IPS-15b (cell line): Measurements from ENCODE around the gene PTH.

Source experiments
- H3K27me3 ChIP-seq: one replicate; pipeline ENCODE4 v1.6.1; 2013; ENCODE audit warnings: low read length; ENCODE audit not compliant: control insufficient read depth, insufficient read depth
- H3K36me3 ChIP-seq: one replicate; pipeline ENCODE4 v1.6.1; 2013; ENCODE audit warnings: low read length; ENCODE audit not compliant: control insufficient read depth, insufficient read depth
- H3K4me1 ChIP-seq: one replicate; pipeline ENCODE4 v1.6.1; 2013; ENCODE audit warnings: mild to moderate bottlenecking, low read length; ENCODE audit not compliant: control insufficient read depth, insufficient read depth
- H3K4me3 ChIP-seq: one replicate; pipeline ENCODE4 v1.5.1; 2013; ENCODE audit warnings: low read depth, low read length
- H3K9ac ChIP-seq: one replicate; pipeline ENCODE4 v1.6.1; 2013; ENCODE audit warnings: low read depth, mild to moderate bottlenecking, low read length
- H3K9me3 ChIP-seq: one replicate; pipeline ENCODE4 v1.6.1; 2013; ENCODE audit warnings: mild to moderate bottlenecking, low read length; ENCODE audit not compliant: control insufficient read depth, insufficient read depth

The PTH gene

GRCh38 chr11:13475091-13475490 lies 20.7 kb downstream of the PTH start:
- no peak overlapping the region for H3K4me3 ChIP-seq
- H3K9ac ChIP-seq = no peak overlapping the region

GRCh38 chr11:13473013-13473722 lies 22.6 kb downstream of the PTH start:
- Histone ChIP-seq H3K4me1 (peaks cover 8% of the 10 kb centered on the region), H3K4me3 (no peak overlapping the region), H3K36me3 (no peaks in the 10 kb centered on the region), H3K27me3 (no peaks in the 10 kb centered on the region), H3K9ac (no peak overlapping the region), H3K9me3 (no peaks in the 10 kb centered on the region)

More at GRCh38 chr11:13475091-13475490, 20.7 kb downstream of the PTH start:
- Histone ChIP-seq H3K36me3 (no peaks in the 10 kb centered on the region), H3K4me1 (peaks cover 8% of the 10 kb centered on the region), H3K27me3 (no peaks in the 10 kb centered on the region), H3K9me3 (no peaks in the 10 kb centered on the region)

GRCh38 chr11:13468750-13469149 lies 27.0 kb downstream of the PTH start:
- Histone ChIP-seq H3K4me1 (peaks cover 10% of the 10 kb centered on the region), H3K4me3 (no peak overlapping the region), H3K27me3 (no peaks in the 10 kb centered on the region), H3K9ac (no peak overlapping the region), H3K9me3 (no peaks in the 10 kb centered on the region), H3K36me3 (no peaks in the 10 kb centered on the region)

- no peak overlapping the region for H3K4me3 ChIP-seq
- H3K36me3 ChIP-seq = no peaks in the 10 kb centered on the region
- no peak overlapping the region for H3K9ac ChIP-seq
- no peaks in the 10 kb centered on the region for H3K27me3 ChIP-seq
- H3K4me1 ChIP-seq = peaks cover 2% of the 10 kb centered on the region
- H3K9me3 ChIP-seq = no peaks in the 10 kb centered on the region
Measured at GRCh38 chr11:13465909-13466371, 29.9 kb downstream of the PTH start.

GRCh38 chr11:13463779-13464290 lies 32.0 kb downstream of the PTH start:
- H3K36me3 ChIP-seq = no peaks in the 10 kb centered on the region
- no peaks in the 10 kb centered on the region for H3K27me3 ChIP-seq
- no peaks in the 10 kb centered on the region for H3K9me3 ChIP-seq

GRCh38 chr11:13462901-13463778 lies 32.7 kb downstream of the PTH start, which contains the start of gene BTBD10:
BTBD10 (minus strand) TSS chr11:13463222; CDS start chr11:13445124, 18,098 bp downstream.
- Histone ChIP-seq H3K36me3 (no peaks in the 10 kb centered on the region), H3K4me1 (peaks cover 2% of the 10 kb centered on the region), H3K9ac (peak within 1 kb of the TSS; percentile 81), H3K27me3 (no peaks in the 10 kb centered on the region), H3K9me3 (no peaks in the 10 kb centered on the region), H3K4me3 (peak within 1 kb of the TSS; percentile 98)

More at GRCh38 chr11:13463779-13464290, 32.0 kb downstream of the PTH start:
- Histone ChIP-seq H3K4me3 (peak overlapping the region; percentile 98), H3K9ac (peak overlapping the region; percentile 81), H3K4me1 (peaks cover 2% of the 10 kb centered on the region)

- Histone ChIP-seq H3K4me3 (peak overlapping the region; percentile 98), H3K9ac (no peak overlapping the region), H3K9me3 (no peaks in the 10 kb centered on the region), H3K4me1 (peaks cover 2% of the 10 kb centered on the region), H3K36me3 (no peaks in the 10 kb centered on the region), H3K27me3 (no peaks in the 10 kb centered on the region)
Measured at GRCh38 chr11:13462311-13462900, 33.4 kb downstream of the PTH start.

- Histone ChIP-seq H3K36me3 (no peaks in the 10 kb centered on the region), H3K9me3 (no peaks in the 10 kb centered on the region), H3K9ac (no peak overlapping the region), H3K27me3 (no peaks in the 10 kb centered on the region), H3K4me1 (no peaks in the 10 kb centered on the region), H3K4me3 (no peak overlapping the region)
Measured at GRCh38 chr11:13461291-13461690, 34.5 kb downstream of the PTH start.

GRCh38 chr11:13450832-13451397 lies 44.9 kb downstream of the PTH start:
- H3K27me3 ChIP-seq = no peaks in the 10 kb centered on the region
- no peaks in the 10 kb centered on the region for H3K36me3 ChIP-seq
- no peaks in the 10 kb centered on the region for H3K9me3 ChIP-seq
- H3K9ac ChIP-seq = no peak overlapping the region
- no peaks in the 10 kb centered on the region for H3K4me1 ChIP-seq
- no peak overlapping the region for H3K4me3 ChIP-seq

- Histone ChIP-seq H3K9ac (no peak overlapping the region), H3K4me1 (no peaks in the 10 kb centered on the region), H3K9me3 (no peaks in the 10 kb centered on the region), H3K36me3 (no peaks in the 10 kb centered on the region), H3K27me3 (no peaks in the 10 kb centered on the region), H3K4me3 (no peak overlapping the region)
Measured at GRCh38 chr11:13449522-13449921, 46.3 kb downstream of the PTH start.

- Histone ChIP-seq H3K9ac (no peak overlapping the region), H3K4me1 (no peaks in the 10 kb centered on the region), H3K36me3 (no peaks in the 10 kb centered on the region)
Measured at GRCh38 chr11:13448876-13449275, 46.9 kb downstream of the PTH start.

More at GRCh38 chr11:13448876-13449275, 46.9 kb downstream of the PTH start:
- no peak overlapping the region for H3K4me3 ChIP-seq
- H3K27me3 ChIP-seq = no peaks in the 10 kb centered on the region
- no peaks in the 10 kb centered on the region for H3K9me3 ChIP-seq
